Neural progenitor cell (in vitro differentiated cells): ENCODE measurements around the gene EOMES. TPM values are rescaled to one million over a fixed set of nuclear protein-coding genes. Genes with fewer than 3 reads are reported as not detected.

Experiments
- DNase-seq: peaks from one replicate; pipeline ENCODE4 v3.0.0-alpha.2; 2016; ENCODE audit warnings: low spot score
- H2AFZ ChIP-seq: fragments of 200-600 bp; sonication (generic); replicated peaks from 2 replicates; pipeline ENCODE4 v1.6.1; 2016; ENCODE audit warnings: antibody characterized with exemption
- H3F3A ChIP-seq: fragments of 200-600 bp; sonication (generic); 2 replicates; pipeline ENCODE4 v1.6.1; 2016; ENCODE audit warnings: antibody characterized with exemption, low read depth
- H3K27ac ChIP-seq: fragments of 200-600 bp; sonication (generic); 2 replicates; pipeline ENCODE4 v1.5.1; 2016; ENCODE audit warnings: mild to moderate bottlenecking
- H3K27me3 ChIP-seq: fragments of 200-600 bp; sonication (generic); 2 replicates; pipeline ENCODE4 v1.6.1; 2016; ENCODE audit warnings: mild to moderate bottlenecking, moderate library complexity
- H3K36me3 ChIP-seq: fragments of 200-600 bp; sonication (generic); 2 replicates; pipeline ENCODE4 v1.5.1; 2016
- H3K4me1 ChIP-seq: fragments of 200-600 bp; sonication (generic); 2 replicates; pipeline ENCODE4 v1.6.1; 2016; ENCODE audit warnings: mixed run types
- H3K4me2 ChIP-seq: fragments of 200-600 bp; sonication (generic); 2 replicates; pipeline ENCODE4 v1.6.1; 2016
- H3K4me3 ChIP-seq: fragments of 200-600 bp; sonication (generic); 2 replicates; pipeline ENCODE4 v1.5.1; 2016
- H3K79me2 ChIP-seq: fragments of 200-600 bp; sonication (generic); 2 replicates; pipeline ENCODE4 v1.6.1; 2016; ENCODE audit warnings: low read depth
- H3K9ac ChIP-seq: fragments of 200-600 bp; sonication (generic); 2 replicates; pipeline ENCODE4 v1.6.1; 2016
- H3K9me3 ChIP-seq: fragments of 200-600 bp; sonication (generic); 2 replicates; pipeline ENCODE4 v1.5.1; 2016; ENCODE audit warnings: low read depth
- H4K20me1 ChIP-seq: fragments of 200-600 bp; sonication (generic); 2 replicates; pipeline ENCODE4 v1.6.1; 2016; ENCODE audit warnings: low read depth
- H3K27ac Mint-ChIP-seq: 3 replicates; pipeline ENCODE4 v1.8.0; 2021; ENCODE audit warnings: mixed read lengths
- H3K27me3 Mint-ChIP-seq: 2 replicates; pipeline ENCODE4 v1.8.0; 2022; ENCODE audit warnings: low read depth, mild to moderate bottlenecking, inconsistent platforms, moderate library complexity, mixed read lengths; ENCODE audit not compliant: insufficient read depth
- H3K36me3 Mint-ChIP-seq: 3 replicates; pipeline ENCODE4 v1.8.0; 2021; ENCODE audit warnings: mixed read lengths
- H3K4me1 Mint-ChIP-seq: 3 replicates; pipeline ENCODE4 v1.8.0; 2021; ENCODE audit warnings: mixed read lengths
- H3K4me3 Mint-ChIP-seq: 3 replicates; pipeline ENCODE4 v1.8.0; 2021; ENCODE audit warnings: mild to moderate bottlenecking, moderate library complexity, mixed read lengths
- H3K9me3 Mint-ChIP-seq: 3 replicates; pipeline ENCODE4 v1.8.0; 2020; ENCODE audit warnings: mixed read lengths
- CTCF ChIP-seq: fragments of 200-600 bp; sonication (generic); IDR thresholded peaks from 2 replicates; pipeline ENCODE4 v1.5.1; 2017; ENCODE audit warnings: antibody characterized with exemption, mild to moderate bottlenecking
- EZH2 ChIP-seq: fragments of 200-600 bp; sonication (generic); IDR thresholded peaks from 2 replicates; pipeline ENCODE4 v1.6.1; 2017; ENCODE audit warnings: antibody characterized with exemption, mild to moderate bottlenecking, moderate library complexity
- EZH2phosphoT487 ChIP-seq: fragments of 200-600 bp; sonication (generic); IDR thresholded peaks from 2 replicates; pipeline ENCODE4 v1.6.1; 2017; ENCODE audit warnings: antibody characterized with exemption
- total RNA-seq: library from RNA; depleted of rRNA; stranded (reverse); fragments of >200 nt; gene quantifications from 2 replicates; pipeline ENCODE4 v1.2.3, GENCODE V29; 2015; ENCODE audit warnings: low replicate concordance

EOMES gene
- total RNA-seq, 1 donor from 2014 or later = not detected

GRCh38 chr3:27713078-27713423 is 9.1 kb downstream of the EOMES start:
- Mint-ChIP-seq H3K36me3 (no peaks in the 10 kb centered on the region), H3K4me1 (peaks cover 34% of the 10 kb centered on the region), H3K9me3 (peaks cover 6% of the 10 kb centered on the region), H3K27ac (no peak overlapping the region), H3K27me3 (peaks cover 59% of the 10 kb centered on the region), H3K4me3 (peak overlapping the region; percentile 90)
- Histone ChIP-seq H3K9ac (no peak overlapping the region), H3K9me3 (no peaks in the 10 kb centered on the region), H3K79me2 (no peaks in the 10 kb centered on the region), H3K4me3 (peak overlapping the region; percentile 39), H3K4me2 (peak overlapping the region; percentile 71), H4K20me1 (peaks cover 59% of the 10 kb centered on the region), H3K36me3 (no peaks in the 10 kb centered on the region), H2AFZ (no peak overlapping the region), H3K4me1 (peaks cover 21% of the 10 kb centered on the region), H3K27me3 (peaks cover 100% of the 10 kb centered on the region), H3F3A (peaks cover 29% of the 10 kb centered on the region), H3K27ac (no peak overlapping the region)
- no peak for DNase-seq
- TF ChIP-seq EZH2 (peak; percentile 45), CTCF (no peak), EZH2phosphoT487 (peak; percentile 62)

- Mint-ChIP-seq H3K27ac (no peak overlapping the region), H3K4me1 (peaks cover 34% of the 10 kb centered on the region), H3K36me3 (no peaks in the 10 kb centered on the region), H3K27me3 (peaks cover 53% of the 10 kb centered on the region), H3K4me3 (peak overlapping the region; percentile 90), H3K9me3 (peaks cover under 1% of the 10 kb centered on the region)
- H3K9me3 ChIP-seq = no peaks in the 10 kb centered on the region
- H3K4me3 ChIP-seq = peak overlapping the region; percentile 39
- H3K9ac ChIP-seq = no peak overlapping the region
- peak; percentile 88 for DNase-seq
- H3K4me2 ChIP-seq = peak overlapping the region; percentile 71
- H2AFZ ChIP-seq = no peak overlapping the region
- TF ChIP-seq EZH2 (peak; percentile 92), CTCF (peak; percentile 76), EZH2phosphoT487 (peak; percentile 92)
- no peak overlapping the region for H3K27ac ChIP-seq
- peaks cover 53% of the 10 kb centered on the region for H4K20me1 ChIP-seq
- H3K4me1 ChIP-seq = peaks cover 21% of the 10 kb centered on the region
- H3K79me2 ChIP-seq = no peaks in the 10 kb centered on the region
- peaks cover 100% of the 10 kb centered on the region for H3K27me3 ChIP-seq
- no peaks in the 10 kb centered on the region for H3K36me3 ChIP-seq
- H3F3A ChIP-seq = peaks cover 29% of the 10 kb centered on the region
Observed at GRCh38 chr3:27712136-27713077, 9.7 kb downstream of the EOMES start.

- H3K4me3 Mint-ChIP-seq = no peak overlapping the region
- H3K27ac ChIP-seq = no peak overlapping the region
- H3K4me3 ChIP-seq = no peak overlapping the region
- no peaks in the 10 kb centered on the region for H3K36me3 ChIP-seq
- no peaks in the 10 kb centered on the region for H3K9me3 Mint-ChIP-seq
- no peak overlapping the region for H2AFZ ChIP-seq
- no peak overlapping the region for H3K4me2 ChIP-seq
- peaks cover 12% of the 10 kb centered on the region for H3K4me1 Mint-ChIP-seq
- H3K27me3 Mint-ChIP-seq = peaks cover 15% of the 10 kb centered on the region
- H3K36me3 Mint-ChIP-seq = no peaks in the 10 kb centered on the region
- no peaks in the 10 kb centered on the region for H3F3A ChIP-seq
- peaks cover 11% of the 10 kb centered on the region for H4K20me1 ChIP-seq
- DNase-seq = no peak
- TF ChIP-seq EZH2 = no peak
- no peak for TF ChIP-seq EZH2phosphoT487
- no peak for TF ChIP-seq CTCF
- peaks cover 10% of the 10 kb centered on the region for H3K4me1 ChIP-seq
- H3K79me2 ChIP-seq = no peaks in the 10 kb centered on the region
- no peaks in the 10 kb centered on the region for H3K9me3 ChIP-seq
- no peak overlapping the region for H3K9ac ChIP-seq
- H3K27me3 ChIP-seq = peaks cover 59% of the 10 kb centered on the region
- no peak overlapping the region for H3K27ac Mint-ChIP-seq
Observed at GRCh38 chr3:27708250-27708649, 13.9 kb downstream of the EOMES start.
